ENCODE data around the gene CEP135.

- TF ChIP-seq CTCF (IDR thresholded peaks at IDR 0.05) (no peak), POLR2A (IDR thresholded peaks at IDR 0.05) (no peak)
These were observed 106.6 kb downstream of the CEP135 start for GRCh38 chr4:56055027-56055977.

Data from uterus (tissue), 2 donors.